HCT116 (cell line): ENCODE results near the gene FRMD4A. TPM values are rescaled to one million over a fixed set of nuclear protein-coding genes. Genes with fewer than 3 reads are reported as not detected.

Experiments
- ATAC-seq: fragments of 200-7000 bp; cut with Tn5 transposase; 2 replicates; pipeline ENCODE4 v1.9.1; 2020; ENCODE audit warnings: mild to moderate bottlenecking, moderate library complexity
- BruUV-seq: library from RNA; stranded (reverse); fragments of 400-500 nt; replicated peaks from 2 replicates; lab custom pipeline; 2021; lab: Mats Ljungman, UMichigan
- CTCF ChIA-PET: fragments of 300-600 bp; sonication (Branson Sonifier 250); formaldehyde crosslinking; loops from one replicate; lab custom pipeline; 2021; ENCODE audit warnings: antibody characterized with exemption; lab: Charles Lee
- POLR2A ChIA-PET: fragments of 300-600, 350-600 bp; sonication (Branson Sonifier 250); formaldehyde crosslinking; loops from one replicate; lab custom pipeline; 2021; ENCODE audit warnings: antibody characterized with exemption; lab: Charles Lee
- RAD21 ChIA-PET, 2 experiments: fragments of 300-600 bp; sonication (Branson Sonifier 250); formaldehyde crosslinking; loops; one replicate each; lab custom pipeline; 2023; ENCODE audit warnings: low total read pairs in 2 of 2; ENCODE audit not compliant: uncharacterized antibody in 2 of 2, unreplicated experiment in 2 of 2, low non-redundant PET in 1 of 2; lab: Charles Lee
- DNase-seq: peaks from one replicate; pipeline ENCODE4 v3.0.0-alpha.2; 2010; ENCODE audit warnings: low read depth, low spot score
- H2AFZ ChIP-seq: fragments of 200-600 bp; shearing (Covaris generic), sonication (generic); 2 replicates; pipeline ENCODE4 v1.6.1; 2017; ENCODE audit warnings: low read depth, mixed run types, mixed read lengths, antibody characterized with exemption, low read length; ENCODE audit not compliant: poor library complexity, severe bottlenecking
- H3K27ac ChIP-seq: 2 replicates; pipeline ENCODE4 v1.5.1; 2012; ENCODE audit warnings: low read depth, low read length
- H3K27me3 ChIP-seq: fragments of 200-600 bp; sonication (generic); 2 replicates; pipeline ENCODE4 v1.6.1; 2016; ENCODE audit warnings: mixed run types, low read length, mixed read lengths; ENCODE audit not compliant: insufficient read depth
- H3K36me3 ChIP-seq, 2 experiments: fragments of 200-500 bp in 1 of 2; fragments of 200-600 bp in 1 of 2; sonication (Bioruptor generic) in 1 of 2; sonication (generic) in 1 of 2; 2 replicates each; pipeline versions ENCODE4 v1.5.1 to v1.6.1; 2014 to 2016; ENCODE audit warnings: low read length in 2 of 2, inconsistent platforms in 1 of 2, mixed read lengths in 1 of 2, mixed run types in 1 of 2; ENCODE audit not compliant: insufficient read depth in 2 of 2, control insufficient read depth in 1 of 2
- H3K4me1 ChIP-seq, 2 experiments: fragments of 200-600 bp in 1 of 2; sonication (generic) in 1 of 2; 2 replicates each; pipeline versions ENCODE4 v1.5.1 to v1.6.1; 2012 to 2017; ENCODE audit warnings: low read length in 2 of 2, inconsistent platforms in 1 of 2, mild to moderate bottlenecking in 1 of 2, mixed read lengths in 1 of 2, mixed run types in 1 of 2, moderate library complexity in 1 of 2; ENCODE audit not compliant: insufficient read depth in 2 of 2, control insufficient read depth in 1 of 2
- H3K4me2 ChIP-seq: fragments of 200-600 bp; sonication (generic); 2 replicates; pipeline ENCODE4 v1.6.1; 2017; ENCODE audit warnings: mixed run types, low read length, mixed read lengths
- H3K4me3 ChIP-seq, 2 experiments: fragments of 200-600 bp in 1 of 2; sonication (generic) in 1 of 2; replicated peaks in 1 of 2; 2 replicates each; pipeline ENCODE4 v1.5.1; 2011 to 2016; ENCODE audit warnings: low read length in 2 of 2, control low read depth in 1 of 2, low read depth in 1 of 2, mild to moderate bottlenecking in 1 of 2, mixed read lengths in 1 of 2, mixed run types in 1 of 2
- H3K79me2 ChIP-seq: fragments of 200-600 bp; sonication (generic); 2 replicates; pipeline ENCODE4 v1.6.1; 2017; ENCODE audit warnings: mild to moderate bottlenecking, mixed run types, low read length, moderate library complexity, mixed read lengths; ENCODE audit not compliant: insufficient read depth
- H3K9ac ChIP-seq: fragments of 200-600 bp; sonication (generic); 2 replicates; pipeline ENCODE4 v1.6.1; 2016; ENCODE audit warnings: low read length, mixed read lengths
- H3K9me2 ChIP-seq: fragments of 200-600 bp; sonication (generic), shearing (Covaris generic); 2 replicates; pipeline ENCODE4 v1.6.1; 2017; ENCODE audit warnings: mixed run types, mild to moderate bottlenecking, moderate library complexity; ENCODE audit not compliant: insufficient read depth
- H3K9me3 ChIP-seq, 2 experiments: fragments of 200-500 bp in 1 of 2; fragments of 200-600 bp in 1 of 2; sonication (Bioruptor generic) in 1 of 2; sonication (generic) in 1 of 2; 2 replicates each; pipeline ENCODE4 v1.6.1; 2014 to 2017; ENCODE audit warnings: low read length in 2 of 2, mixed read lengths in 2 of 2, inconsistent platforms in 1 of 2, low read depth in 1 of 2, mild to moderate bottlenecking in 1 of 2, mixed run types in 1 of 2, moderate library complexity in 1 of 2; ENCODE audit not compliant: control insufficient read depth in 1 of 2, insufficient read depth in 1 of 2
- H4K20me1 ChIP-seq: fragments of 200-600 bp; sonication (generic), shearing (Covaris generic); 2 replicates; pipeline ENCODE4 v1.6.1; 2017; ENCODE audit warnings: mixed run types, mild to moderate bottlenecking, moderate library complexity; ENCODE audit not compliant: insufficient read depth
- CBX3 ChIP-seq: IDR thresholded peaks from 2 replicates; pipeline ENCODE4 v1.6.1; 2012; ENCODE audit warnings: low read depth
- ELF1 ChIP-seq: IDR thresholded peaks from 2 replicates; pipeline ENCODE4 v1.6.1; 2012; ENCODE audit warnings: low read depth, borderline replicate concordance
- EZH2 ChIP-seq: fragments of 200-600 bp; sonication (generic); IDR thresholded peaks from 2 replicates; pipeline ENCODE4 v1.6.1; 2017; ENCODE audit warnings: antibody characterized with exemption, mixed run types
- EZH2phosphoT487 ChIP-seq: fragments of 200-600 bp; IDR thresholded peaks from 2 replicates; pipeline ENCODE4 v1.6.1; 2018; ENCODE audit warnings: antibody characterized with exemption, borderline replicate concordance
- FOSL1 ChIP-seq: IDR thresholded peaks from 2 replicates; pipeline ENCODE4 v1.6.1; 2012; ENCODE audit warnings: low read depth
- JUND ChIP-seq: IDR thresholded peaks from 2 replicates; pipeline ENCODE4 v1.6.1; 2012
- POLR2A ChIP-seq: IDR thresholded peaks from 2 replicates; pipeline ENCODE4 v1.7.0; 2011; ENCODE audit warnings: borderline replicate concordance; ENCODE audit not compliant: insufficient read depth, insufficient read length; ENCODE audit errors: extremely low read depth
- RAD21 ChIP-seq: IDR thresholded peaks from 2 replicates; pipeline ENCODE4 v1.6.1; 2012; ENCODE audit warnings: low read depth, mild to moderate bottlenecking
- SIN3A ChIP-seq: IDR thresholded peaks from 2 replicates; pipeline ENCODE4 v1.6.1; 2012; ENCODE audit warnings: low read depth
- SP1 ChIP-seq: IDR thresholded peaks from 2 replicates; pipeline ENCODE4 v1.6.1; 2012; ENCODE audit warnings: low read depth
- SRF ChIP-seq: IDR thresholded peaks from 2 replicates; pipeline ENCODE4 v1.6.1; 2012; ENCODE audit warnings: low read depth
- YY1 ChIP-seq: IDR thresholded peaks from 2 replicates; pipeline ENCODE4 v1.6.1; 2011; ENCODE audit warnings: low read length, low read depth, moderate library complexity, mild to moderate bottlenecking; ENCODE audit not compliant: insufficient replicate concordance; ENCODE audit errors: extremely low read depth
- ZFX ChIP-seq: fragments of 450-650 bp; IDR thresholded peaks from 2 replicates; pipeline ENCODE4 v1.6.1; 2017
- intact Hi-C: fragments of 100-400 bp; cut with micrococcal nuclease; formaldehyde crosslinking; loops from 2 replicates; pipeline ENCODE4 v1.10.0; 2022
- total RNA-seq: library from RNA; stranded (reverse); gene quantifications from one replicate; pipeline ENCODE4 v1.2.1, GENCODE V29; 2021; ENCODE audit not compliant: unreplicated experiment
- TF ChIP-seq, protein P1 (sequence below): IDR thresholded peaks from 2 replicates; pipeline ENCODE4 v1.6.1; 2012
- TF ChIP-seq, protein P2 (sequence below): IDR thresholded peaks from 2 replicates; pipeline ENCODE4 v1.6.1; 2012

The FRMD4A gene
- total RNA-seq, 1 experiment from 2014 or later = 0.20 TPM

DNA sequence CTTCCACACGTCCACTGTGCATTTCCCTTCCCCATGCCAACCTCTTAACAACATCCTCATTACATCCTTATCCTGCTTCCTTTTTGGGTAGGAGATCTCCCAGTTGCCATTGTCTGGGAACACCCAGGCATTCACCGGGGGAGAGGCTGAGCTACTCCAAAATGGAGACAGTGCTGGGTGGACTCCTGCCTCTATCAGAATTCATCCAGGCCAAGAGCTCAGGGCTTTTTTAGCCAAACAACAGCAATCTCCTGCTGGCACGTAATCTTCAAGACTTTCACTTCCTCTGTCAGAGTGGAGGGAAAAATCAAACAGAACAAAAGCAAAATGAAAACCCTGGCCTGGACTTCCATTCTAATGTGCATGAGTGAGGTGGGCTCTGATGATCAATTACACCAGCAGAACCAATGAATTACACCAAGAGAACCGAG is 499.0 kb downstream of the FRMD4A start:
- ChIA-PET CTCF (no interaction called here), POLR2A (no interaction called here), RAD21 (no interaction called here)
- Histone ChIP-seq H3K79me2 (no peaks in the 10 kb centered on the region), H3K4me1 (no peaks in the 10 kb centered on the region), H3K36me3 (no peaks in the 10 kb centered on the region), H3K4me2 (no peak overlapping the region), H3K27ac (no peak overlapping the region), H3K9me2 (no peaks in the 10 kb centered on the region), H3K9ac (no peak overlapping the region), H3K4me3 (no peak overlapping the region), H4K20me1 (no peaks in the 10 kb centered on the region), H2AFZ (no peak overlapping the region), H3K9me3 (no peaks in the 10 kb centered on the region), H3K27me3 (0 out of 2 replicates have a peak, but pooled peaks cover 3% of the 10 kb centered on the region)
- no peak for DNase-seq
- no peak for ATAC-seq
- intact Hi-C loops = no loop called here
- TF ChIP-seq, protein P1, sequence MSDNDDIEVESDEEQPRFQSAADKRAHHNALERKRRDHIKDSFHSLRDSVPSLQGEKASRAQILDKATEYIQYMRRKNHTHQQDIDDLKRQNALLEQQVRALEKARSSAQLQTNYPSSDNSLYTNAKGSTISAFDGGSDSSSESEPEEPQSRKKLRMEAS = no peak
- TF ChIP-seq ZFX (no peak), EZH2phosphoT487 (no peak), ELF1 (no peak), CBX3 (no peak), YY1 (no peak), FOSL1 (no peak), EZH2 (no peak), POLR2A (no peak), RAD21 (no peak), SRF (no peak), SIN3A (no peak), JUND (no peak), SP1 (no peak)
- TF ChIP-seq, protein P2, sequence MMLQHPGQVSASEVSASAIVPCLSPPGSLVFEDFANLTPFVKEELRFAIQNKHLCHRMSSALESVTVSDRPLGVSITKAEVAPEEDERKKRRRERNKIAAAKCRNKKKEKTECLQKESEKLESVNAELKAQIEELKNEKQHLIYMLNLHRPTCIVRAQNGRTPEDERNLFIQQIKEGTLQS = no peak
- no TSS peak for BruUV-seq
